GM21737 (cell line): ENCODE measurements around the gene SPEF2.

Experiments
- ATAC-seq: cut with Tn5 transposase; IDR thresholded peaks from one replicate; pipeline ENCODE4 v1.9.1; 2021; ENCODE audit warnings: mild to moderate bottlenecking, moderate library complexity; ENCODE audit not compliant: unreplicated experiment

The SPEF2 gene

DNA sequence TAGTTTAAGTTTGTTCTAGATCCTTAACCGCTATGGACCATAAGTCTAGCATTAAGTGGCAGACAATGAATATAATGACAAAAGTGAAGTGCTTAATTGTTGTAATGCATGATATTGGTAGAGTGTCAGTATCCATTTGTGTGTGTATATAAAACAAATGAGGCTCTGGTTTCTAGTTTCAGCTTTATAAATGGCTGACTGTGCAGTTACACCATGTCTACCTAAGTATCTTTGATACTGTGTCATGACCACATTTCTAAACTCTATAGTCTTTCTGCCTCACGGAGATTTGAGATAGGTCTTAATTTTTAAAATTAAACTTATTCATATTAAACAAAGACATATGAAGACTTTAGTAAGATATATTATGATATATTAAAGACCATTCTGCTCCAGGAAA lies 92.0 kb downstream of the SPEF2 start:
- ATAC-seq, result no peak

DNA sequence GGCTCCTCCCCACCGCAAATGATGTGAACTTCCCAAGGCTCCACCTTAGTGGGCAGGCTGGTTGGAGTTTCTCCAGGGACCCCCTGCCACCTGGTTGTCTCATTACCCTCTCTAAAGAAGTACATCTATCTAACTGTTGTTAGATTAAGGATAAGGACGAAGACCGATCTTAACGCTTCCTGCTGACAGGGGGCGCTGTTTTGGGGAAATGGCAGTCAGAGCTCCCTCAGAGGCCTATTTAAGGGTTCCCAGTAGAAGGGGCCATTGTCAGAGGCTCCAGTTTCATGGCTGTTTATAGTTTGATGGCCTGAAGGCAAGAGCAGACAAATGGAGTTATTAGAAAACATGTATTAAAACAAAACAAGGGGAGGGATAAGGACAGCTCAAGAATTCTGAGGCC lies 100.1 kb downstream of the SPEF2 start:
- no peak for ATAC-seq

DNA sequence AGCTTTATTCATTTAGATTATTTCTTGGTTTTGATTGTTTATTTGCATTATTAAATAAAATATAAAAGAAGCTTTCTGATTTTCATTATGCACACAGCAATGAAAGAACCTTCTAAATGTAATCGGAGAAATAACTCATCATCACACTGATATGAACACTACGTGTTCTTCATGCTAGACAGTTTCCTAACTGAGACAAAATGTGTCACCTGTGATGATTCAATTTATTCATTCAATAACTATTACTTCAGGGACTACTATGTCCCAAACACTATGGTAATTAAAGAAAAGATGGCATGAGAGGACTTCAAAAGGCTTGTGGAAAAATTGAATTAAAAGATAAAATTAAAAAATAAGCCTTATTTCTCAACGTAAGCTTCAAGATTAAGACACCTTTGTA lies 118.1 kb downstream of the SPEF2 start:
- ATAC-seq, result no peak

DNA sequence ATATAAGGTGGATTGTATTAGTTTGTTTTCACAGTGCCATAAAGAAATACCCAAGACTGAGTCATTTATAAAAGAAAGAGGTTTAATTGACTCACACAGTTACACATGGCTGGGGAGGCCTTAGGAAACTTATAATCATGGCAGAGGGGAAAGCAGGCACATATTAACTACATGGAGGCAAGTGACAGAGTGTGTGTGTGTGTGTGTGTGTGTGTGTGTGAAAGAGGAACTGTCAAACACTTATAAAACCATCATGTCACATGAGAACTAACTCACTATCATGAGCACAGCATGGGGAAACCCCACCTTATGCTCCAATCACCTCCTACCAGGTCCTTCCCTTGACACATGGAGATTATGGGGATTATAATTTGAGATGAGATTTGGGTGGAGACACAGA lies 118.6 kb downstream of the SPEF2 start:
- no peak for ATAC-seq

DNA sequence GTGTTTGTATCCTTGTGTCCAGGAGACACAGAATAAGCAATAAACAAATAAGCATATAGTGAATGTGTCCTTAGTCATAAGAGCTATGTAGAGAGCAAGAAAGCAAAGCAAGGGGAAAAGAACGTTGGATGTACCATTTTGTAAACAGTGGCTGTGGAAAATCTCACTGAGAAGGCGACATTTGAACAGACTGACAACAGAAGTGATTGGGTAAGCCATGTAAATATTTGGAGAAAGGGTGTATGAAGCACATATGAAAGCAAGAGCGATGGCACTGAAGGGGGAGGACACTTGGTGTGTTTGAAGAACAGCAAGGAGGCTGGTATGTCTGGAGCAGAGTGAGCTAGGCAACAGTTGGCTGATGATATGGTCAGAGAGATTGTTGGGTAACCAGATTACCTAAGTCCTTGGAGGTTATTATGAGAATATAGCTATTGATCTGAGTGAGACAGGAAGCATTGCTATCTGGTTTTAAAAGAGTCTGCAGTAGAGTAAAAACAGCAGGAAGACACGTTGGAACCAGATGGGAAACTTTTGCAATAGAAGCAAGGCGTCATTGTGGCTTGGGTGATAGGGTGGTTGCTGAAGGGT lies 123.6 kb downstream of the SPEF2 start:
- no peak for ATAC-seq

DNA sequence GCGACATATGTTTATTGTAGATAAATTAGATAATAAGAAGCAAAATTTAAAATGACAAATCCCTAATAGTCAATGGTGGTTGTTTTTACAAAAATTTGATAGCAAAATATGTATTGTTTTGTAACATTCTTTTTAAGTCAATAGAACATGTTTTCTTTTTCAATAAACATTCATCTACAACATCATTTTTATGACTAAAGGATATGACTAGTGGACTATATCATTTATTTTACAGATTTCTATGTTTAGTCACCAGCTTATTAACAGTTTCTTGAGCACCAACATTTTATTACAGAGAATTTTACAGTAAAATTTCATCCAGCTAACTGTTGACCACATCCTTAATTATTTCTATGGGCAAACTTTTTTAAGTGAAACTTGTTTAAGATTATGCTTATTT lies 124.3 kb downstream of the SPEF2 start:
- no peak for ATAC-seq

DNA sequence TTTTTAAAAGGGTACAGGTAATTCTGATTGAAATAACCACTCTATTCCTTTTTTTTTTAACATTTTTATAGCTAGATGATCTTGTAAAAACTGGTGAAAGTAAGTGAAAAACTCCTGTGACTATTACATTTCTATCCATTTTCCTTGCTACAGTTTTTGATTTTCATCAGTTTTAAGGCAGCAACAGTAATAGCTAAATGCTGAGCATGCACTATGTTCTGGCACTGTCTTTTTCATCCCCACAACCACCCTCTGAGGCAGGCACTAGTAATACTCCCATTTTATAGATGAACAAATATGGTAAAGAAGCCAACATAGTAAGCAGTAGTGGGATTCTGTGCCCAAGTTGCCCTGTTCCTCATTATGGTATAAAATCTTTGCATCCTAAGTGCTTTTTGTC lies 126.0 kb downstream of the SPEF2 start:
- ATAC-seq, result no peak

DNA sequence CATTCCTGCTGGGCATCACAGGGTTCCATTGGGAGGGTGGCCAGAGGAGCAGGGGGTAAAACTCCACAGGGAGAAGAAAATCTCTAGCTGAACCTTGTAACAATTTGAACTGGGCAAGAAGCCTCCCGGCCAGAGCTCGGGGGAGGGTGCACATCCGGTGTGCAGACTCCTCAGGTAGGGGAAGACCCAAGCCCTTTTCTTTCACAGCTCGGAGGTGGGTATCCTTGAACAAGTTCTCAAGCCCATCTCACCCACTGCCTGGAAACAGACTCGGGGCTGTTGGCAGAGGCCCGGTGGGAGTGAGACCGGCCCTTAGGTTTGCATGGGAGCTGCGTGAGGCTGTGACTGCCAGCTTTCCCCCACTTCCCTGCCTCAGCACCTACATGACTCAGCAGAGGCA lies 127.5 kb downstream of the SPEF2 start:
- ATAC-seq, result no peak

DNA sequence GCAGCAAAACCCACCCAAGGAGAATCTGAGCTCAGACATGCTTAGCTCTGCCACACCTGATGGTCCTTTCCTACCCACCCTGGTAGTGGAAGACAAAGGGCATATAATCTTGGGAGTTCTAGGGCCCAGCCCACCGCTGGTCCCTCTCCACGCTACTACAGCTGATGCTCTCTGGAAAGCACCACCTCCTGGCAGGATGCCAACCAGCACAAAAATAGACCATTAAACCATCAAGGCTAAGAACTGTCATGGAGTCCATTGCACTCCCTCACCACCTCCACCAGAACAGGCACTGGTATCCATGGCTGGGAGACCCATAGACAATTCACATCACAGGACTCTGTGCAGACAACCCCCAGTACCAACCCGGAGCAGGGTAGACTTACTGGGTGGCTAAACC lies 128.0 kb downstream of the SPEF2 start:
- no peak for ATAC-seq

DNA sequence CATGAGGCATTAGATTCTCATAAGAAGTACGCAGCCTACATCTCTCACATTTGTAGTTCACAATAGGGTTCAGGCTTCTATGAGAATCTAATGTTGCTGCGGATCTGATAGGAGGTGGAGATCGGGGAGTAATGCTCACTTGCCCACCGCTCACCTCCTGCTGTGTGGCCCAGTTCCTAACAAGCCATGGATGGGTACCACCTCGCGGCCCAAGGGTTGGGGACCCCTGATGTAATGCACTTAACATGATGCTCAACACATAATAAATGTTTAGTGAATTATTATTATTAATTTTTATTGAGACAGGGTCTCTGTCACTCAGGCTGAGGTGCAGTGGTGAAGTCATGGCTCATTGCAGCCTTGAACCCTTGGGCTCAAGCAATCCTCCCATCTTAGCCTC lies 134.3 kb downstream of the SPEF2 start:
- ATAC-seq, result no peak

DNA sequence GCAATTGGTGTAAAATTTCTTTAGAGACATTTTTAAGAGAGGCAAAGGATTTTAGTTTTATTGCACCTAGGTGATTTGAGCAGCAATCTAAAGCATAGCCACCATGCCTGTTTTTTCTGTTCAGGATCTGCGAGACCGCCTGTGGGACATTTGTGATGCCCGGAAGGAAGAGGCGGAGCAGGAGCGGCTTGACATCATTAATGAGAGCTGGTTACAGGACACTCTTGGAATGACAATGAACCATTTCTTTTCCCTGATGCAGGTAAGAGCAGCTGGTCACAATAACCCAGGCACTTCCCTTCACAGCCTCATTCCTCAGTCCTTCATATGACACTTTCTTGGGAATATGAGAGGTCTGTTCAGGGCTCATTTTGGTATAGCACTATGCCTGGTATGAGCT lies 135.8 kb downstream of the SPEF2 start:
- no peak for ATAC-seq

DNA sequence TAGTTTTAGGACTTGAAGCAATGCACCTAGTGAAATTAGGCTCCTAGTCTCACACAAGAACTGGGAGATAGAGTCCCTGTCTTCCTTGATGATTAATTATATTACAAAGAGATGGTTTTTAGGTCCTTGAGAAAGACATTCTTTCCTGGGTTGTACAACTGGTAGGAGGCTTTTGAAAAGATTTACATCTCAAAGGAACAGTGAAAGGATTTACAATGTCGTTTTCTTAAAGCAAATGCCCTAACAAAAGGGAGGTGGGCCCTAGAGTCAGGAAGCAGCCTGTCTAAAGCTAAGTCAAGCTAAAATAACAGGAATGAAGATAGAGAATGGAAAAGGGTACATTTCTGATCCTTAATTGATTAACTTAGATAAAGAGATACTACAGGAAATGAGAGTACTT lies 136.8 kb downstream of the SPEF2 start:
- no peak for ATAC-seq

DNA sequence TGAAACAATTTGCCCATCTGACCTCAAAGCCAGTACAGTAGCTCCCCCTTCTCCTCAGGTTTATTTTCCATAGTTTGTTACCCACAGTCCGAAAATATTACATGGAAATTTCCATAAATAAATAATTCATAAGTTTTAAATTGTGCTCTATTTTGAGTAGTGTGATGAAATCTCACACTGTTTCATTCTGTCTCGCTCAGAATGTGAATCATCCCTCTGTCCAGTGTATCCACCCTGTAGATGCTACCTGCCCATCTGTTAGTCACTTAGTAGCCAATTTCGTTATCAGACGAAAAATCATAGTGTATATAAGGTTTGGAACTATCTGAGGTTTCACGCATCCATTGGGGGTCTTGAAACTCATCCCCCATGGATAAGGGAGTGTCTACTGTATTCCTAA lies 138.3 kb downstream of the SPEF2 start:
- no peak for ATAC-seq

DNA sequence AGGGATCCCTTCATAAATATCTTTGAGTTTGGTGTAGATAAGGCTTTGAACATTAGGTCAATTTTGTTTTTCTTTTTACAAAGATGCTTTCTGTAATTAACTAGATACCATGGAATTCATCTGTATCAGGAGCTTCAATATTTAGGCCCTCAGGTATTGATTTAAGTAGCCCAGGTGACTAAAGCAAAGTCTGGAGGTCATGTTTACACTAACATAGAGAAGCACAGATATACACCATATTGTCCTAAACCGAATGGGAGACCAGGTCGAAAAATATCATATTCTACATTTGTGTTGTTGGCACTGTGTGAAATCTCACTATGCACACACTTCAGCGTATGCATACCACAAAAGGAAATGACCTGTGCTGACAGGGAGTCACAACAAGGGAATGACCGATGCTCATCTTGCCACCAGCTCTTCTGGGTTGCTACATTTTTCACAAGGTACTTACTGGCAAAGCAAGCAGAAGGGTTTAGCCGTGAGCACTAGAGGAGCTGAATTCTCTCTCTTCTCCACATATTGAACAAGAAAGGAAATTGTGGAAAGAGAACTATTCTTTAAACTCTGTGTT lies 140.6 kb downstream of the SPEF2 start:
- ATAC-seq, result no peak

DNA sequence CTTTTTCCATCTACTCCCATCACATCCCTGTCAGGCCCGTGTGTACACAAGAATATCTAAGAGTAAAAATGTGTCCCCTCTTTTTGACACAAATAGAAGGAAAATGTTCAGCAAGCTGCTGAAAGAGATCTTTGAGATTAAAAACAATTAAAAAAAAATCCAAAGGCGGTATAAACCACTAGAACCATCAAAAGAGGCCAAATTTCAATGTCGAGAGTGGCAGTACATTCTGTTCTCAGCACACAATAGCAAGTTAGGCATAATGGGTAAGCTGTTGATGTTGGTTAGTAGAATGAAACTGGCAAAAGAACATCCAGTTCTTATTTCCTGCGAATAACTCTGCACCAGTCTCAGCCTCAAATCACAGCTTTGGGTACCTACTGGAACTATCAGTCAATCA lies 143.9 kb downstream of the SPEF2 start:
- no peak for ATAC-seq

DNA sequence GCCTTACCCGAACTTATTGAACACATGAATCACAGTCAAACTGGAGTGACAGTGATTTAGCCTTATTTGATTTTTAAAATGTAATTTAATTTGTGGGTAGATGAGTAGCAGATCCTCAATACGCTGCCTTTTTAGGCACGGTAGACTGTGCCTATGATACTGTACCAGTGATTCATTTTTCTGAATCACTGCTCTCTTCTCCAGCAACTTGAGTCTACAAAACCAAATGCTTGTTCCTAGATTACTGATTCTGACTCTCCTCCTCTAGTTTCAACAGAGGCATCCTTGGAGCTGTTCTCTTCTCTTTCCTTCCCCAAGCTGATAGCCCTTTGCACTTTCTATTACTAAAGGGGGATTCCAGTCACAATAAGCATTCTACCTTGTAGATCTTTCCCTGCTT lies 144.7 kb downstream of the SPEF2 start:
- ATAC-seq, result no peak

DNA sequence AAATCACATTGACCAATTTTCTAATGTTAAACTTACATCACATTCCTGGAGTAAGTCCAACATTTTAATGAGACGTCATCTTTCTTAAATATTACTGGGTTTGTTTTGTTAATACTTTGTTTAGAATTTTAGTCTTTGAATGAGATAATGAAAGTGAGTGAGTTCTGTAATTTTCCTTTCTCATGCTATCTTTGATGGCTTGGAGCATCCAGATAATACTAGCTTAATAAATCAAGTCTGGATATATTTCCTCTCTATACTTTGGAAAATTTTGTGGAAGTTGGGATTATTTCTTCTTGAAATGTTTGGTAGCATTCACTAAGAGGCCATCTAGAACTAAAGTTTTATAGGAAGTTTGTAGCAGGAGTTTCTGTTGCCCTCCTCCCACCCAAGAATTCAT lies 148.3 kb downstream of the SPEF2 start:
- no peak for ATAC-seq

DNA sequence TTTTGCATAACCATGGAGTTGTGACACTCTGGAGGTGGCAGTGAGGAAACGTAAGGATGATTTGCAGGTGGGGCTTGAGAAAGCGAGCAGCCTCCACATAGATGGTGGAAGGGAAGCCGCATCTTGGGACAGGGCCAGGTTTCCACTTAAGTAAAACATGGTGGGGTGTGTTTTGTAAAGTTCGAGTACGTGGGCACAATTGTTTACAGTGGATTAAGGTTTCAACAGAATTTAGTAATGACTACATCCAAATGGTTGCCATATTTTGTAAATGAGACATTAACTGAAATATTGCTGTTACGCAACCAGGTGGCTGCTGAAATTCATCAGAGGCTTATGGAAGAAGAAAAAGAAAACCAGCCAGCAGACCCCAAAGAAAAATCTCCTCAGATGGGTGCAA lies 153.6 kb downstream of the SPEF2 start:
- ATAC-seq, result no peak

DNA sequence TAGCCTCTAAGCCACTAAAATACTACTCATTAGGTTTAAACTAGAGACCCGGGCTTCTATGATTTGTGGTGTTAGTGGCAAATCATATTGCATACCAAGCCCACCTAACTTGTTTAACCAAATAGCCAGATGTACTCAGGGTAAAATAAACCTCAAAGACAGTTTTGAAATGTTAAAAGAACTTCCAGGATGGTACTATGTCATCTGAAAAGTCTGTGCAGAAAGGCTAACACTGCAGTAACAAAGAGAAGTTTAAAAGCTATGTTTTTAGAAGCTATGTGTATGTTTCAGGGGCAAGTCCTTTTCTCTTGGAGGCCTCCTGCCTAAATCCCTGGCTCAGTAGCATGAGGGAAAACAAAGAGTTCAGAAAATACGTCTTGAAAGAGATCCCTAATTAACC lies 154.2 kb downstream of the SPEF2 start:
- no peak for ATAC-seq

DNA sequence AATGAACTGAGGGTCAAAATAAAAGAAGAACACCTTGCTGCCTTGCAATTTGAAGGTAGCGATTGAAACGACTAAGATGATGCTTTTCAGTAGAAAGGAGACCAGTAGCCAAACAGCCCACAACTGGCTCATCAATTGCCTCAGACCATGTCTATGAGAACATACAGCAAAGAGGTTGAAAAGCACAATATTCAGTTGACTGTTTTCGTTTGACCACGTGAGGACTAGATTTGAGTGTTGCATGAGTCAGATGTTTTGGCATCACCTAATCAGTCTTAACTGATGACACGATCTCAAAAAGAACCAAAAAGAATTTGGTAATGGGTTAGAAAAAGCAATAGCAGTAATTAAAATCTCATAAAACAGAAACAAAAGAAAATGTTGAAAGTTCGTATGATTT lies 156.3 kb downstream of the SPEF2 start:
- no peak for ATAC-seq

DNA sequence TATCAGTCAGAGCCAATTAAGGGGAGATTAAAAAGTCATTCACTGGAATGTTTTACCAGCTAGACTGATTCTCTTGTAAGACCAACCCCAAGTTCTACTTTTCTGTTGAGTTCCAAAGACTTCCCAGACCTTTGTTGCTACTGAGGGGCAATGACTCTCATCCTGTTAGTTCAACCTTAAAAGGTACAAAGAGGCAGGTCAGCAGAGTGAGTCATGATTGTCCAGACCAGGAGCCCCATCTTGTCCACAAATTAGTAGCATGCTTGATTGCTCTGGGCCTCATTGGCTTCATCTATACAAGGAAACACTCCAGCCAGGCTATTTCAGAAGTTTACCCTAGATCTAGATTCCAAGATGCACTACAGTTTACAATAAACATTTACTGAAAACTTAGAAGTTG lies 159.1 kb downstream of the SPEF2 start:
- ATAC-seq, result no peak

DNA sequence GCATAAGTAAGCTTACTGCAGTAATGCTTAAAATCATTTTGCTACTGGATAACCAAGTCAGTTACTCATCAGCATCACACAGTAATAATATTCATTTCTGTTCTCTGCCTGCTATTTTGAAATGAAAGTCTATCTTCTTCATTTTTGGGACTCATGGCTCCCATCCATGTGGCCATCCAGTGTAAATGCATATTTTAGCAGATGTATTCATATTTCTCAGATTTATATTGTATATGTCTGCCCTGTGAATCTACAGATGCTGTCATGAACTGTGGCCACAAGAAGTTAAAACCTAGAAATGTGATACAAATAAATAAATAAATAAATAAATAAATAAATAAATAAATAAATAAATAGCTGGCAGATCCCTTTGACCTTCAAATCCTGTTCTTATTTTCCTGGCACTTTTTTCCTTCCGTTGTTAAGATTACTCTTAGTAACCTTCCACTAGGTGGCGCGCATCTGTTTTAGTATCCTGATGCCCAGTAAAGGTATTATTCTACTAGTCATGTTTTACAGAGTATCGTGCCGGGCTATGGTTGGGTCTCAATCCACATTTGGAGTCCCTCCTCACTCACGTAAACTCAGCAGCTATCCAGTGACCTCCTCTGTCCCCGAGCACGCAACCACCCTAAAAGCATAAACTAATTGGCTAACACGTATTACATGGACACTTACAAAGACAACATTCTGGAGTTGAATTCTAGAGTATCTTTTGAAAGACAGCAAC lies 159.9 kb downstream of the SPEF2 start:
- no peak for ATAC-seq

DNA sequence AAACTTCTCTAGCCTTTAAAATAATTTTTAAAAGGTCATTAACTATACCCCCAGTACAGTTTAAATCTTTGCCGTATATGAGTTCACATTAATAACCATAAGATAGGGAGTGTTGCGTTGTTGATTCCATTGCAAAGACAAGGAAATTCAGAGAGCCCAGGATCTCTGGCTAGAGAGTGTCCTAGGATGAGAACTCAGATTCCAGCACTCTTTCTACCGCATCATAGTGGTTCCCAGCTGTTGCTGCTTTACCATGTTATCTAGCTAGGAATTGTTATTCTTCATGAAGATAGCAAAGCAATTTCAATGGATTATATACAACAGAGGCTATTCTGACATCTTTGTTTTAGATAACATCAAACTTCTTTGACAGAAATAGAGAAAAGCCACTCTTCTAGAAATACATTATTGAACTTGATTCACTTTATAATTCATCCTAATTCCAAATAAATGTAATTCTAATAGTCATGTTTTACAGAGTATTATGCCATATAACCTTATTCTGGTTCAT lies 160.7 kb downstream of the SPEF2 start:
- ATAC-seq, result no peak
